Activated T-helper 1 cell treated with anti-CD3 and anti-CD28 coated beads, Interleukin-2, amount 50 U/mL, for 16 hours (primary cell): Measurements from ENCODE around the gene TRIM47.
"Not testable (repeated sequence)": the region's sequence is repeated elsewhere in the genome, so short reads cannot be mapped to it uniquely, and the experiment has no call there.

Experiments
- DNase-seq, 2 donors: peaks; one replicate each; pipeline ENCODE4 v3.0.0-alpha.2; 2020; ENCODE audit warnings: low read depth in 1 of 2, low spot score in 1 of 2

Gene TRIM47

DNA sequence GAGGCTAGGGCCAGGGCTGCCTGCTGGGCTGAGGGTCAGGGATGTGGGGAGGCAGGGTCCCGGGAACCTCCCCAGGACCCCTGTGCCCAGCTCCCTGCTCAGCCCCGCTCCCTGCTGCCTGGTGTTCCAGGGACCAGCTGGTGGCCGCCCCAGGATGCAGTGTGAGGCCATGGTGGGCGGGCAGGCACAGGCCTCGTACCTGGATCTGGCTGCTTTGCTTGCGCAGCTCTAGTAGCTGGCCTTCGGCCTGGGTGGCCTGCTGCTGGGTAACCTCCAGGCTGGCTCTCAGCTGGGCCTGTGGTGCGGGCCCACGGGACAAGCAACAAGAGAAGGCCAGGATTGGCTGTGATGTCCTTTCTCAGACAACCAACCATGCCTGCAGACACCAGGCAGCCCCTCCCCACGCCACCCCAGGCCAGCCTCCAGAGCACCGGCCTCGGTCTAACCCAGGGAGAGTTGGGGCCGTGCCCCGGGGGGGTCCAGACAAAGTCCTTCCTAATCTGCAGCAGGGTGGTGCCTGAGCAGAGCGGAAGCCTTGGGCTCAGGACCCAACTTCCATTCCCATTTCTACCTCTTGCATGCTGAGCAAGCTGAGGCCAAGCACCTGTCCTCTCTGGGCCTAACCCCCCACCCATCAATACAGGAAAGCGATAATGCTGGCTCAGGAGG is 14.3 kb upstream of the TRIM47 start:
- no peak for DNase-seq

DNA sequence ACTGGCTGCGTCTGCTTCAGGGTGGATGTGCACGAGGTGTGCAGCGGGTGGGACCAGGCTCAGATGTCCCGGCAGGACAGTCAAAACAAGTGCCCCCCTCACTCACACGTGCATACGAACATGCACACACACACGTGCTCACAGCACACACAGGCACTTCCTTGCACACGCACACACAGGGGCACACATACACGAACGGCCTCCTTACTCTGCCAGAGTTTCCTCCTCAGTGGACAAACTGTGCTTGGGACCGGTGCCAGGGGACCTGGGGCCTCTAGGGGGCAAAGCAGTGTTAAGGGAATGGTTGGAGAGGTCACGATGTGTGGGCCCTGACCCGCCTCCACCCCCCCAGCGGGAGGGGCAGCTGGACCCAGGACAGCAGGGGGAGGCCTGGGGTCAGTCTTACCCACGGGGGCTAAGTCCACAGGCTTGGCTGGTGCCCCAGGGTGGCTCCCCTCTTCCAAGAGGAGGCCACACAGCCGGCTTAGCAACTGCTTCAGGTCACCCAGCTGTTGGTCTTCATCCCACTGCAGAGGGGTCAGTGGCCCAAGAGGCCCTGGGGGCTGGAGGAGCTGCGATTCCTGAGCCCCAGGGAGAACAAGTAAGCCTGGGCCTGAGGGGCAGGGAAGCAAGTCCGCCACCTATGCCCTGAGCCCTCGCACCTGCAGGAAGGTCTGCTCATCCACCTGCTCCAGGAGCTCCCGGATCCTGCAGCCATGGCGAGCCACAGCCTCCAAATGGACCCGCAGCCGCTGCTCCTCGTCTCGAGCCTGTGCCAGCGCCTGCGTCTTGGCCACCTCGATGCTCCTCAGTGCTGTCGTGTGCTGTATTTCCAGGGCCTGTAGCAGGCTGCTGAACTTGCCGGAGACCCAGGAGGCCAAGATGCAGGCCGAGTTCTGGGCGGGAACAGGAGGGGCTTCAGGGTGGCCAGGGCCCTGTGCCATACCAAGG is 13.5 kb upstream of the TRIM47 start:
- no peak for DNase-seq

GRCh38 chr17:75891022-75891604 is 12.7 kb upstream of the TRIM47 start:
- DNase-seq: no peak

DNA sequence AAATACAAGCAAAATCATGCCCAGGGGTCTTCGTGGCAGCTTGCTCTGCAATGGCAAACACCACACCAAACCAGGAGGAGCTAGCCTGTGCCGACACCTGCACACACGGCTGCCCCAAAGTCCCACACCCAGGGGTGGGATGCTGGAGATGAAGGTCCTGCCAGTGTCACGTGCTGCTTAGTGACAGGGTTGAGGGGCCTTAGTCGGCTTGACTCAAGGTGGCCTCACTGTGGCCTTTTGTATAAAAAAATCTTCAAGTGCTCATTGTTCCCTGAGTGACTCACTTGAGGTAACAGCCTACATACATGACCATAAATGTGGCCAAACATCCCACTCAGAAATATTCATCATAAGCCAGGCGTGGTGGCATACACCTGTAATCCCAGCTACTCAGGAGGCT is 11.1 kb upstream of the TRIM47 start:
- no peak for DNase-seq

- no peak for DNase-seq
These were observed 10.1 kb upstream of the TRIM47 start for GRCh38 chr17:75888484-75888883.

DNA sequence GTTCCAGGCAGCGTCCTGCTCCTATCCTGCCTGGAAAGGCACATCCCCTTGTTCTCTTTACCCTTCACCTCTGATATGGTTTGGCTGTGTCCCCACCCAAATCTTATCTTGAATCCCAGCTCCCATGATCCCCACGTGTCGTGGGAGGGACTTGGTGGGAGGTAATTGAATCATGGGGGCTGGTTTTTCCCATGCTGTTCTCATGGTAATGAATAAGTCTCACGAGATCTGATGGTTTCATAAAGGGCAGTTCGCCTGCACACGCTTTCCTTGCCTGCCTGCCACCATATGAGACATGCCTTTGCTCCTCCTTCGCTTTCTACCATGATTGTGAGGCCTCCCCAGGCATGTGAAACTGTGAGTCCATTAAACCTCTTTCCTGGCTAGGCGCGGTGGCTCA is 7.5 kb upstream of the TRIM47 start:
- not testable (repeated sequence) for DNase-seq

GRCh38 chr17:75885431-75885830 is 7.0 kb upstream of the TRIM47 start:
- no peak for DNase-seq

- no peak for DNase-seq
These were observed 3.5 kb upstream of the TRIM47 start for GRCh38 chr17:75881678-75882454.

DNA sequence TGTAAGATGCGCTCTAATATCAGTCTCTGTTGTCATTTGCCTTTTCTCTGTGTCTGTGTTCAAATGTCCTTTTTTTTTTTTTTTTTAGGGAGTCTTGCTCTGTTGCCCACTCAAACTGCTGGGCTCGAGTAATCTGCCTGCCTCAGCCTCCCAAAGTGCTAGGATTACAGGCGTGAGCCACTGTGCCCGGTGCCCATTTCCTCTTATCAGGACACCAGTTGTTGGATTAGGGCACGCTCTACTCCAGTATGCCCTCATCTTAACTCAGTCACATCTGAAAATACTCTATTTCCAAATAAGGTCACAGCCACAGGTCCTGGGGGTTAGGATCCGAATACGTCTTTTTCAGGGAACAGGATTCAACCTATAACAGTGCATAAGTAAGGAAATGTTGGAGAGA is 1.9 kb upstream of the TRIM47 start:
- no peak for DNase-seq

DNA sequence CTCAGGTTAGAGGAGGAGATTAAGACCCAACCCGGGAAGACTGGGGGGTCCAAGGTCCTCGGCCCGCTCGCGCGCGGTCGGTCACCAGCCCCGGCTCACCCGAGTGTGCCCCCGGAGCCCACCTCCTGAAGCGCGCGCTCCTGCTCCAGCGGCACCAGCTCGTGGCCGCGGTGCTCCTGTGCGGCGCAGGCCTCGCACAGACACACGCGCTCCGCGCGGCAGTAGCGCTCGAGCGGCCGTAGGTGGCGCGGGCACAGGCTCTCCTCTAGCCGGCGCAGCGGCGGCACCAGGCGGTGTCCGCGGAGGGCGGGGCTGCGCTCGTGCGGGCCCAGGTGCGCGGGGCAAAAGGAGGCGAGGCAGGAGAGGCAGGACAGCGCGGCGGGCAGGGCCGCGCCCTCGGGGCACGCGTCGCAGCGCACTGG is 618 bp downstream of the TRIM47 start:
- peak; percentile 33 to 63 for DNase-seq

- DNase-seq: no peak
These were observed 1.2 kb downstream of the TRIM47 start for GRCh38 chr17:75876938-75877751.

- peak; percentile 53 to 57 for DNase-seq
These were observed 2.0 kb downstream of the TRIM47 start for GRCh38 chr17:75876190-75876937.

- no peak for DNase-seq
These were observed 2.5 kb downstream of the TRIM47 start for GRCh38 chr17:75875940-75876189.

- DNase-seq: no peak
These were observed 3.0 kb downstream of the TRIM47 start for GRCh38 chr17:75875182-75875939.

GRCh38 chr17:75874323-75875181 is 3.8 kb downstream of the TRIM47 start:
- no peak for DNase-seq

DNA sequence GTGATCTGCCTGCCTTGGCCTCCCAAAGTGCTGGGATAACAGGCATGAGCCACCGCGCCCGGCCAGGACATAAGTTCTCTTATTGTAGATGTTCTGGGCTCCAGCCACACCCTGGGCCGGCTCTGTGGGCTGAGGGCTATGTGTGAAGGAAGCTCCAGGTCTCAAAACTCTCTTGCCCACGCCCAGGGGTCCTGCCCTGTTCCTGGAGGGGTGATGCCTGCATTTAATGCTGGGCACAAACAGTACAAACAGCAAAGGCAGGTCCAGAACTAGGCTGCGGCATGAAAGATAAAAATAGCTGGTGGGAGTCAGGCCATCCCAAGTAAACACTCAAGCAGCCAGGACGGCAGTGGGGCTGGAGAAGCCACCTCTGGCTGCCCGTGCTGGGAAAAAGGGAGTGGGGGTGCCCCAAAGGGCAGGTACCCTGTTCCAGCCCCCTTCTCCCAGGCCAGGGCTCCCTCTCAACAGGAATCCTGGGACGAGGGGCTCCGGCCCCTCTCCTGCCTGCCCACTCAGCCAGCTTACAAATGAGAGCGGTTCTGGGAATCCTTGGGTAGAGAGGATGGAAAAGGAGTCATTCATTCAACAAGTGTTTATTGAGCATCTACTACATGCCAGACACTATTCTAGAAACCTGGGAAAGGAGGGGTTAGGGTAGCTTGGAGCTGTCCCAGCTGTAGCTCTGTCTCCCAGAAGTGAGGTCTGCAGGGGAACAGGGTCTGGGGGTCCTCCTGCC is 4.6 kb downstream of the TRIM47 start:
- DNase-seq: no peak
